OCI-LY7 (cell line): ENCODE results near the gene EGFR. TPM values are rescaled to one million over a fixed set of nuclear protein-coding genes. Genes with fewer than 3 reads are reported as not detected.

ENCODE experiments used
- BruUV-seq: library from RNA; stranded (reverse); fragments of 400-500 nt; replicated peaks from 2 replicates; lab custom pipeline; 2021; lab: Mats Ljungman, UMichigan
- CTCF ChIA-PET: fragments of 300-600 bp; sonication (Branson Sonifier 250); formaldehyde crosslinking; loops from one replicate; lab custom pipeline; 2022; ENCODE audit warnings: antibody characterized with exemption; ENCODE audit not compliant: unreplicated experiment; lab: Charles Lee
- POLR2A ChIA-PET: fragments of 300-600 bp; sonication (Branson Sonifier 250); formaldehyde crosslinking; loops from one replicate; lab custom pipeline; 2022; ENCODE audit warnings: antibody characterized with exemption; lab: Charles Lee
- DNase-seq: peaks from one replicate; pipeline ENCODE4 v3.0.0-alpha.2; 2015; ENCODE audit warnings: low spot score
- H2AFZ ChIP-seq: fragments of 200-600 bp; sonication (generic), shearing (Covaris generic); 2 replicates; pipeline ENCODE4 v1.6.1; 2014; ENCODE audit warnings: mild to moderate bottlenecking, antibody characterized with exemption, low read length, moderate library complexity
- H3K27ac ChIP-seq: fragments of 200-600 bp; sonication (generic); 2 replicates; pipeline ENCODE4 v1.5.1; 2014; ENCODE audit warnings: mixed run types, low read depth, mild to moderate bottlenecking, moderate library complexity, low read length, inconsistent platforms; ENCODE audit not compliant: poor library complexity, severe bottlenecking
- H3K36me3 ChIP-seq: fragments of 200-600 bp; sonication (generic); 2 replicates; pipeline ENCODE4 v1.6.1; 2014; ENCODE audit warnings: mild to moderate bottlenecking, antibody characterized with exemption, low read length, moderate library complexity, mixed read lengths; ENCODE audit not compliant: insufficient read depth
- H3K4me1 ChIP-seq: fragments of 200-600 bp; sonication (generic); 2 replicates; pipeline ENCODE4 v1.5.1; 2014; ENCODE audit warnings: mild to moderate bottlenecking, low read length; ENCODE audit not compliant: insufficient read depth, poor library complexity, severe bottlenecking
- H3K4me2 ChIP-seq: fragments of 200-600 bp; sonication (generic); 2 replicates; pipeline ENCODE4 v1.6.1; 2014; ENCODE audit warnings: mild to moderate bottlenecking, low read length
- H3K4me3 ChIP-seq: fragments of 200-600 bp; sonication (generic); 2 replicates; pipeline ENCODE4 v1.5.1; 2014; ENCODE audit warnings: mild to moderate bottlenecking, low read depth, low read length; ENCODE audit not compliant: poor library complexity, severe bottlenecking
- H3K79me2 ChIP-seq: fragments of 200-600 bp; sonication (generic); 2 replicates; pipeline ENCODE4 v1.6.1; 2016; ENCODE audit warnings: low read depth, mild to moderate bottlenecking, low read length, moderate library complexity, mixed read lengths; ENCODE audit not compliant: insufficient read depth
- H3K9me2 ChIP-seq: fragments of 200-600 bp; sonication (generic); 2 replicates; pipeline ENCODE4 v1.6.1; 2016; ENCODE audit warnings: mild to moderate bottlenecking, low read length, mixed read lengths; ENCODE audit not compliant: insufficient read depth
- H3K9me3 ChIP-seq: fragments of 200-600 bp; sonication (generic); 2 replicates; pipeline ENCODE4 v1.6.1; 2014; ENCODE audit warnings: mild to moderate bottlenecking, mixed run types, low read length, mixed read lengths
- H4K20me1 ChIP-seq: fragments of 200-600 bp; sonication (generic); 2 replicates; pipeline ENCODE4 v1.6.1; 2014; ENCODE audit warnings: mild to moderate bottlenecking, antibody characterized with exemption, low read length, moderate library complexity, mixed read lengths; ENCODE audit not compliant: insufficient read depth
- CTCF ChIP-seq: fragments of 200-600 bp; sonication (generic); conservative IDR thresholded peaks from 2 replicates; pipeline ENCODE4 v1.5.1; 2014; ENCODE audit warnings: mild to moderate bottlenecking, antibody characterized with exemption, low read length, moderate library complexity, mixed read lengths
- EZH2phosphoT487 ChIP-seq: fragments of 200-600 bp; sonication (generic); IDR thresholded peaks from 2 replicates; pipeline ENCODE4 v1.6.1; 2018; ENCODE audit warnings: low read depth, borderline replicate concordance, mild to moderate bottlenecking, mixed run types, antibody characterized with exemption, low read length, moderate library complexity, mixed read lengths
- intact Hi-C: fragments of 100-400 bp; cut with micrococcal nuclease; formaldehyde crosslinking; loops from one replicate; pipeline ENCODE4 v1.10.0; 2022; ENCODE audit not compliant: unreplicated experiment
- total RNA-seq, 2 experiments: library from RNA; depleted of rRNA in 1 of 2; stranded (reverse); fragments of >200 nt in 1 of 2; shearing (Covaris generic) in 1 of 2; gene quantifications; 2 replicates each; pipeline ENCODE4 v1.2.3, GENCODE V29; 2014 to 2022

EGFR gene
- total RNA-seq, 2 experiments from 2014 or later = 0.27 TPM; not detected in 1

- ChIA-PET CTCF (no interaction called here), POLR2A (no interaction called here)
- Histone ChIP-seq H3K4me1 (no peaks in the 10 kb centered on the region), H3K4me2 (no peak overlapping the region), H3K36me3 (no peaks in the 10 kb centered on the region), H3K4me3 (no peak overlapping the region), H3K27ac (no peak overlapping the region), H2AFZ (no peak overlapping the region), H4K20me1 (no peaks in the 10 kb centered on the region), H3K9me3 (no peaks in the 10 kb centered on the region), H3K79me2 (no peaks in the 10 kb centered on the region), H3K9me2 (no peaks in the 10 kb centered on the region)
- intact Hi-C loops = no loop called here
- DNase-seq = no peak
- no TSS peak for BruUV-seq
- TF ChIP-seq CTCF = no peak
- TF ChIP-seq EZH2phosphoT487 = no peak
These were observed 106.4 kb downstream of the EGFR start for GRCh38 chr7:55124989-55125875.

GRCh38 chr7:55127135-55127551 lies 108.3 kb downstream of the EGFR start:
- intact Hi-C loops = no loop called here
- Histone ChIP-seq H3K79me2 (no peaks in the 10 kb centered on the region), H3K36me3 (no peaks in the 10 kb centered on the region), H4K20me1 (no peaks in the 10 kb centered on the region), H3K27ac (no peak overlapping the region), H2AFZ (no peak overlapping the region), H3K4me1 (no peaks in the 10 kb centered on the region), H3K9me3 (no peaks in the 10 kb centered on the region), H3K4me2 (no peak overlapping the region), H3K9me2 (no peaks in the 10 kb centered on the region), H3K4me3 (no peak overlapping the region)
- CTCF ChIA-PET = no interaction called here
- POLR2A ChIA-PET = interaction anchor here (0.6 kb wide), 1 partner anchor 497 kb away, joined by 6 read pairs; no protein-coding TSS in a partner anchor
- no TSS peak for BruUV-seq
- no peak for DNase-seq
- TF ChIP-seq EZH2phosphoT487 (no peak), CTCF (no peak)

GRCh38 chr7:55127622-55128081 lies 108.8 kb downstream of the EGFR start:
- intact Hi-C loops = no loop called here
- Histone ChIP-seq H4K20me1 (no peaks in the 10 kb centered on the region), H3K4me1 (no peaks in the 10 kb centered on the region), H3K27ac (no peak overlapping the region), H3K36me3 (no peaks in the 10 kb centered on the region), H3K9me3 (no peaks in the 10 kb centered on the region), H3K4me3 (no peak overlapping the region), H3K79me2 (no peaks in the 10 kb centered on the region), H2AFZ (no peak overlapping the region), H3K4me2 (no peak overlapping the region), H3K9me2 (no peaks in the 10 kb centered on the region)
- ChIA-PET POLR2A (interaction anchor here (0.6 kb wide), 1 partner anchor 497 kb away, joined by 6 read pairs; no protein-coding TSS in a partner anchor), CTCF (no interaction called here)
- DNase-seq = no peak
- no peak for TF ChIP-seq CTCF
- no peak for TF ChIP-seq EZH2phosphoT487
- BruUV-seq = no TSS peak
